Transverse colon (tissue), 4 donors: Measurements from ENCODE around the gene PPM1H. TPM values are rescaled to one million over a fixed set of nuclear protein-coding genes. Genes with fewer than 3 reads are reported as not detected.

Experiments
- DNase-seq: peaks from one replicate; pipeline ENCODE4 v3.0.0-alpha.2; 2019
- H3K27ac ChIP-seq, 4 donors: fragments of 200-600 bp; sonication (generic); 2 replicates each; pipeline ENCODE4 v1.5.1; 2016 to 2018; ENCODE audit warnings: inconsistent platforms in 4 of 4
- H3K27me3 ChIP-seq: fragments of 200-600 bp; sonication (generic); 2 replicates; pipeline ENCODE4 v1.5.1; 2017; ENCODE audit warnings: inconsistent platforms
- H3K36me3 ChIP-seq, 4 donors: fragments of 200-600 bp; sonication (generic); 2 replicates each; pipeline ENCODE4 v1.5.1; 2017 to 2019; ENCODE audit warnings: inconsistent platforms in 4 of 4
- H3K4me1 ChIP-seq, 4 donors: fragments of 200-600 bp; sonication (generic); 2 replicates each; pipeline ENCODE4 v1.5.1; 2017 to 2020; ENCODE audit warnings: inconsistent platforms in 4 of 4
- H3K4me3 ChIP-seq, 4 donors: fragments of 200-600 bp; sonication (generic); 1 replicate in 1 of 4; 2 replicates in 3 of 4; pipeline versions ENCODE4 v1.5.1 to v1.6.1; 2017 to 2019; ENCODE audit warnings: inconsistent platforms in 4 of 4
- H3K9me3 ChIP-seq, 2 donors: fragments of 200-600 bp; sonication (generic); 2 replicates each; pipeline ENCODE4 v1.5.1; 2017 to 2019; ENCODE audit warnings: inconsistent platforms in 2 of 2
- CTCF ChIP-seq, 5 experiments: fragments of 200-600 bp in 3 of 5; fragments of 450-650 bp in 2 of 5; sonication (generic) in 3 of 5; IDR thresholded peaks; 1 replicate in 2 of 5; 2 replicates in 3 of 5; pipeline ENCODE4 v1.5.1; 2016 to 2017; ENCODE audit warnings: antibody characterized with exemption in 5 of 5, inconsistent platforms in 3 of 5, mild to moderate bottlenecking in 2 of 5, moderate library complexity in 1 of 5
- EP300 ChIP-seq: sonication (generic); formaldehyde crosslinking; IDR thresholded peaks from one replicate; pipeline ENCODE4 v1.6.1; 2017; ENCODE audit warnings: antibody characterized with exemption, low read depth
- POLR2A ChIP-seq: fragments of 450-650 bp; IDR thresholded peaks from one replicate; pipeline ENCODE4 v1.6.1; 2016; ENCODE audit warnings: antibody characterized with exemption, mild to moderate bottlenecking, moderate library complexity
- POLR2AphosphoS5 ChIP-seq, 3 donors: sonication (generic); formaldehyde crosslinking; IDR thresholded peaks; one replicate each; pipeline ENCODE4 v1.6.1; 2016; ENCODE audit warnings: antibody characterized with exemption in 3 of 3
- WGBS, 2 donors: methylation state at CpG; one replicate each; pipeline ENCODE4 v1.1.5; 2018; ENCODE audit warnings: low coverage in 1 of 2; 5-methylcytosine and 5-hydroxymethylcytosine counted together
- in situ Hi-C, 4 donors: fragments of 200-750 bp; cut with MboI; loops; one replicate each; pipeline versions ENCODE4 v1.15.0 to v1.15.1; 2017; ENCODE audit warnings: low sequenced_read_pairs in 3 of 4, low pct_ligation_motif_present in 1 of 4, low pct_unique_long_range_greater_than_20kb in 1 of 4
- intact Hi-C: fragments of 100-400 bp; cut with DNase I; formaldehyde crosslinking; loops from one replicate; pipeline ENCODE4 v1.15.1; 2023; ENCODE audit warnings: low total_unique reads
- total RNA-seq, 4 donors: library from RNA; depleted of rRNA; stranded (reverse); fragments of >200 nt; gene quantifications; one replicate each; pipeline ENCODE4 v1.1.0, GENCODE V29; 2016

The PPM1H gene
- total RNA-seq, 4 donors from 2014 or later, result 0.37 to 3.2 (median 2.8) TPM

GRCh38 chr12:62738105-62738504 is 196.8 kb downstream of the PPM1H start:
- TF ChIP-seq EP300 (no peak), POLR2A (no peak), CTCF (IDR thresholded peaks at IDR 0.05) (no peak), POLR2AphosphoS5 (IDR thresholded peaks at IDR 0.05) (no peak)
- peaks cover 0 to 2% (median 0%) of the 10 kb centered on the region in 4 donors for H3K4me1 ChIP-seq
- WGBS, 2 donors, result 98 to 100% methylated on average over 2 to 3 of the region's 3 CpGs
- no peak for DNase-seq
- intact Hi-C loops (no loop called here), in situ Hi-C loops (no loop called here)
- H3K36me3 ChIP-seq, result no peaks in the 10 kb centered on the region
- H3K4me3 ChIP-seq, result no peak overlapping the region
- no peaks in the 10 kb centered on the region for H3K27me3 ChIP-seq
- no peak overlapping the region for H3K27ac ChIP-seq
- no peaks in the 10 kb centered on the region for H3K9me3 ChIP-seq

DNA sequence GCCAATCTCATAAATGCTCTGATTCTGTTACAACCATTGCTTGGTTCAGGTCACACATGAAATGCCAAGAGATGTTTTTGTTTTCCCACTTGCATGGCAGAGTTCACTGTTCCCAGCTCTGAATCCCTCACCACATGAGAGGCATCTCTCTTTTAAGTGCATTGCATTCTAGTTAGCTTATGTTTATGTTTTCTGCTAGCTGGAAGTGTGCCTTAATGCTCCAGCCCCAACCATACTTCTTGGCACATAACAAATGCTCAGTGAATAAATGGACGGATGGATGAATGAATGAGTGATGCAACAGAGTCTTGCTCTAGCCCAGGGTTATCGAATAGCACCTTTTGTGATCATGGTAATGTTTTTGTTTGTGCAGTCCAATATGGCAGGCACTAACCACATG is 197.3 kb downstream of the PPM1H start:
- WGBS, 2 donors, result 82 to 96% methylated on average over 2 of the region's 2 CpGs
- Histone ChIP-seq H3K36me3 (no peaks in the 10 kb centered on the region), H3K4me1 (peaks cover 0 to 6% (median 0%) of the 10 kb centered on the region in 4 donors), H3K27ac (no peak overlapping the region), H3K9me3 (no peaks in the 10 kb centered on the region), H3K4me3 (no peak overlapping the region), H3K27me3 (no peaks in the 10 kb centered on the region)
- TF ChIP-seq CTCF (IDR thresholded peaks at IDR 0.05) (no peak), EP300 (no peak), POLR2A (no peak), POLR2AphosphoS5 (IDR thresholded peaks at IDR 0.05) (no peak)
- DNase-seq, result no peak
- intact Hi-C loops, result no loop called here
- in situ Hi-C loops, result no loop called here

- no peaks in the 10 kb centered on the region for H3K36me3 ChIP-seq
- DNase-seq, result no peak
- TF ChIP-seq EP300 (no peak), POLR2A (no peak), POLR2AphosphoS5 (IDR thresholded peaks at IDR 0.05) (no peak), CTCF (IDR thresholded peaks at IDR 0.05) (no peak)
- H3K4me1 ChIP-seq, result peaks cover 0 to 7% (median under 1%) of the 10 kb centered on the region in 4 donors
- H3K27ac ChIP-seq, result no peak overlapping the region
- no peak overlapping the region for H3K4me3 ChIP-seq
- intact Hi-C loops, result no loop called here
- H3K9me3 ChIP-seq, result no peaks in the 10 kb centered on the region
- no peaks in the 10 kb centered on the region for H3K27me3 ChIP-seq
- in situ Hi-C loops, result no loop called here
- 94 to 100% methylated on average over 1 to 11 of the region's 11 CpGs for WGBS, 2 donors
Measured at GRCh38 chr12:62737188-62737587, 197.8 kb downstream of the PPM1H start.

DNA sequence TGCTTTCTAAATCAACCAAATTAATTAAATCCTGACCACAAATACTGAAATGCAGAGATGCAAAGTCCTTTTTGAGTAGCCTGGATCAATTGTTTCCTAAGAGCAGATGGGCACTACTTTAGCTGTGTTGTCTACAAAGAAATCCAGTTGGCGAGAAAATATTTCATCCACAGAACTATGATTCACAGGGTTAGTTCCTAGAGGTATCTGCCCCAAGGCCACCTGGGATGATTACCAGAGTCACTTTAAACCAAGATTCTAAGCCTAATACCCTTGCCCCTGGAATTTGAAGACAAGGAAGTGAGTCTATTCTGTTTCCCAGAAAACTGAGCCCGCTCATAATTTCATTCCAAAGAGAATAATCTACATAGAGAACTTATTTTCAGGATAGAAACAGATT is 198.4 kb downstream of the PPM1H start:
- TF ChIP-seq EP300 (no peak), POLR2AphosphoS5 (IDR thresholded peaks at IDR 0.05) (no peak), CTCF (IDR thresholded peaks at IDR 0.05) (no peak), POLR2A (no peak)

More for the DNA sequence above, 198.4 kb downstream of the PPM1H start:
- Histone ChIP-seq H3K36me3 (no peaks in the 10 kb centered on the region), H3K9me3 (no peaks in the 10 kb centered on the region), H3K4me1 (peaks cover 0 to 13% (median 6%) of the 10 kb centered on the region in 4 donors), H3K27me3 (no peaks in the 10 kb centered on the region), H3K4me3 (no peak overlapping the region), H3K27ac (no peak overlapping the region)
- WGBS, 2 donors, result 100% methylated on average over 1 to 2 of the region's 2 CpGs
- in situ Hi-C loops, result no loop called here
- intact Hi-C loops, result no loop called here
- no peak for DNase-seq
